ENCODE results near the gene TUBG2.

TUBG2 gene

GRCh38 chr17:42700586-42701289, 41.7 kb downstream of the TUBG2 start:
- no peak for DNase-seq

GRCh38 chr17:42702446-42702845, 43.4 kb downstream of the TUBG2 start:
- no peak for DNase-seq

- no peak for DNase-seq
Measured at GRCh38 chr17:42704490-42704836, 45.4 kb downstream of the TUBG2 start.

- no peak for DNase-seq
Measured at GRCh38 chr17:42704837-42705494, 45.9 kb downstream of the TUBG2 start.

- no peak for DNase-seq
Measured at GRCh38 chr17:42706732-42707131, 47.6 kb downstream of the TUBG2 start.

- no peak for DNase-seq
Measured at GRCh38 chr17:42708588-42708987, 49.5 kb downstream of the TUBG2 start.

GRCh38 chr17:42709561-42709960, 50.5 kb downstream of the TUBG2 start:
- DNase-seq = no peak

All from T1000 (cell line).